Renal cortical epithelial cell (primary cell): ENCODE measurements around the gene ZBTB34. TPM values are rescaled to one million over a fixed set of nuclear protein-coding genes. Genes with fewer than 3 reads are reported as not detected.

Experiments
- DNase-seq: peaks from one replicate; pipeline ENCODE4 v3.0.0-alpha.2; 2011; ENCODE audit warnings: low read depth
- total RNA-seq: library from RNA; depleted of rRNA; stranded (reverse); fragments of >200 nt; gene quantifications from 2 replicates; pipeline ENCODE4 v1.2.3, GENCODE V29; 2014

Gene ZBTB34
- total RNA-seq, 1 donor from 2014 or later, result 19.5 TPM

DNA sequence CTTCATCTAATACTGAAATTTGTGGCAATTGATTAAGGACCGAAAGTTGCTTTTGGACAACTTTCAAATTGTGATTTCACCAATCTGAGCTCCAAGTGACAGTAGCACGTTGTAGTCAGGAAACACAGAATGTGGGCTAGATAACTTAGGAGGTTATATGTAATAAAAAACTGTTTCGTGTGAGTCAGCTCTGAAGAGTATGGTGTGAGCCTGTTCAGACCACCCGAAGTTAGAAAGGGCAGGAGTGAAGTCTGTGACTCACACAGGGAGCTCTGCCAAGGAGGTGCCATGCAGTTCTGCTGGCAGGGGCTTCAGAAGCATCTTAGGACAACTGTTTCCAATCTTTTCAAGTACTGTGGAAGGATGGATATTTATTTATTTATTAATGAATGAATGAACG is 16.4 kb upstream of the ZBTB34 start:
- peak; percentile 89 for DNase-seq

- no peak for DNase-seq
These were observed 13.4 kb upstream of the ZBTB34 start for GRCh38 chr9:126847051-126847450.

DNA sequence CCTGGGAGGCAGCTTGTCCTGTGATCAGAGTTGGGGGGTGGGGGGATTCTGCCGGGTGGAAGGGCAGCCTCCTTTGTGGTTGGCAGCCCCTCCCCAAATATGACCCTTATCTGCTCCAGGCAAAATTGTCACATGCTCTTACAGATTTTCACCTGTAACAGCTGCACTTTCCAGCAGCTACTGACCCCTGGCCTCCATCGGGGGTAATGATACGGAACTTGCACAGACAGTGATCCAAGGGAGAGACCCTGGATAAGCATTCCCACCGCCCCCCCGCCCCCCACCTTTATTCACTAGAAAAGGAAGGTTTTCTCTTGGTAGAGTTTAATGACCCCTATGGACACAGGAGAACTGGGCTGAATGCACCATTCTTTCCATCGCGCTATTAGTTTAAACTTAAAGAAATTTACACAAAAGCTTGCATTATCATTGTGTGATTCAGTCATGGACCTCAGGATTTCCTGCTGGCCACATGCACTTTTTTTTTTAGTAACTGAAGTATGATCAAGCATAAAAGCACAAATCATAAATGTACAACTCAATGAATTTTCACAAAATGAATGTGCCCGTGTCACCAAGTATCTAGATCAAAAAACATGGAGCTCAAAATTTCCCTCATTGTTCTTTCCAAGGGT is 10.7 kb upstream of the ZBTB34 start:
- no peak for DNase-seq

DNA sequence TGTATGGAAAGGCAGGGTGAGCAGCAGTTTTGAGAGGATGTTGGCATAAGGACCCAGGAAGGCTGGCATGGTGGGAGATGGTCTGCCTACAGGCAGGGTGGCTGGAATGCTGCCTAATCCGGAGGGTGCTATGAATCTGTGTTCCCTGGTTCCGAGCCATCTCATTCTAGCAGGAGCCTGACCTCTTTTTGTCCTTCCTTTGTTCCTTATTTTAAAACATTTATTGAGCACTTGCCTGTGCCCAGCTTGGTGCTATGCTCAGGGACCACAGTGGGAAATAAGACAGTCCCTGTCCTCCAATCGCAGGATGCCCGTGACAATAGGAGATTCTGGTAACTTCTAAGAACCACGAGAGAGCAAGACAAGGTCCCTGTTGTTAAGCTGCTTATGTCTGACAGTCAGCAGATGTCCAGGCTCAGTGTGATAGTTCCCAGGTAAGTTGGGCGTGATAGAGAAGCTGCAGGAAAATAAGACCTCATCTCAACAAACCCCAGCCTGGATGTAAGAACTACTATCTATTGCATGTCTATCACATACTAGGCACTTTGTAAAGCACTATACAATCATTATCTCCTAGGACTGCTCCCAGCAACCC is 9.1 kb upstream of the ZBTB34 start:
- DNase-seq, result no peak

- DNase-seq, result no peak
These were observed 8.3 kb upstream of the ZBTB34 start for GRCh38 chr9:126852086-126852688.

DNA sequence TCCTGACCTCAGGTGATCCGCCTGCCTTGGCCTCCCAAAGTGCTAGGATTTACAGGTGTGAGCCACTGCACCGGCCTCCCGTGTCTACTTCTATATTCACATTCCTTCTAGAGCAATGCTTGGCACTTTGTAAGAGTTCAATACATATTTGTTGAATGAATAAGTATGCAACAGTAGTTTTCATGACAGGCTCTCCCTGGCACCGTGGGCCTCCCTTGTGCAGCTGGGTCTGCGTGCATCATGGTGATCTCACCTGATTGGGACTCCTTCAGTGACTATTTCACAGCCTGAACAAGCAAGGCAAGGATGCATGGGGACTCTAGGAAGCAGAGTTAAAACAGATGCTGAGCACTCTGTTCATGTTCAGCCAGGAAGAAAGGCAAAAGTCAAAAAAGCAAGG is 6.8 kb upstream of the ZBTB34 start:
- DNase-seq, result no peak

DNA sequence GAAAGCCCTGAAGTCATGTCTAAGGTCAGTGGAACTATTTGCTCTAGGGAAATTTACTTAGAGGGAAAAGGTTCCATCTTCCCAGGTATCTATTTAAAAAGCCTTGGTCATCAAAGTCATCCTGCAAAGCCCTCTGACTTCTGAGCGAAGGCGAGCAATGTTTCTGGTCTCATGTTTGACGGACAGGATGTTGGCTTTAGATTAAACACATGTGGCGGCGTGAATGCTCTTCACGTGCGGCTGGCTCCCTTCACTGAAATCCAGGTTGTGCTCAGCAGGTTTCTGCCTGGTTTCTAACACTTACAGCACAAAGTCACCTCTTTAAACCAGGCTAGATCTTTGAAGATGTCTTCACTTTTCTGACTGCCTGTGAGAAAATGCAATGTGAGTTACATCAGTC is 5.7 kb upstream of the ZBTB34 start:
- no peak for DNase-seq

DNA sequence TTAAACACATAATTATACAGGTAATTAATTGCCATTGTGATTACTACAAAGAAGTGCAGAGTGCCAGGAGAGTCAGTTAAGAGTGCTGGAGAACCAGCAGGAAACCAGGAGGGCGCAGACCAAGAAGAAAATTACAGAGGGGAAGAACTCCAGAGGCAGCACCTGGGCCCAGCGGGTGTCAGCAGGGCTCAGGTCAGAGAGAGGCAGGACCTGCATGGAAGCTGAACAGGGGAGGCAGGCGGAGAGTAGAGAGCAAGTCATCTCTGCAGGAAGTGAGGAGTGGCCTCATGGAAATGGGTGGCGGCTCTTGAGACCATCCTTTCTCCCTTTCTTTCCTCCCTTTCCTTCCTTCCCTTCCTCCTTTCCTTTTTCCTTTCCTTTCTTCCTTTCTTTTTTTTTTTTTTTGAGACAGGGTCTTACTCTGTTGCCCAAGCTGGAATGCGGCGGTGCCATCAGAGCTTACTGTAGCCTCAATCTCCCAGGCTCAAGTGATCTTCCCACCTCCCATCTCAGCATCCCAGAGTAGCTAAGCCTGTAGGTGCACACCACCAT is 4.0 kb upstream of the ZBTB34 start:
- DNase-seq, result no peak

DNA sequence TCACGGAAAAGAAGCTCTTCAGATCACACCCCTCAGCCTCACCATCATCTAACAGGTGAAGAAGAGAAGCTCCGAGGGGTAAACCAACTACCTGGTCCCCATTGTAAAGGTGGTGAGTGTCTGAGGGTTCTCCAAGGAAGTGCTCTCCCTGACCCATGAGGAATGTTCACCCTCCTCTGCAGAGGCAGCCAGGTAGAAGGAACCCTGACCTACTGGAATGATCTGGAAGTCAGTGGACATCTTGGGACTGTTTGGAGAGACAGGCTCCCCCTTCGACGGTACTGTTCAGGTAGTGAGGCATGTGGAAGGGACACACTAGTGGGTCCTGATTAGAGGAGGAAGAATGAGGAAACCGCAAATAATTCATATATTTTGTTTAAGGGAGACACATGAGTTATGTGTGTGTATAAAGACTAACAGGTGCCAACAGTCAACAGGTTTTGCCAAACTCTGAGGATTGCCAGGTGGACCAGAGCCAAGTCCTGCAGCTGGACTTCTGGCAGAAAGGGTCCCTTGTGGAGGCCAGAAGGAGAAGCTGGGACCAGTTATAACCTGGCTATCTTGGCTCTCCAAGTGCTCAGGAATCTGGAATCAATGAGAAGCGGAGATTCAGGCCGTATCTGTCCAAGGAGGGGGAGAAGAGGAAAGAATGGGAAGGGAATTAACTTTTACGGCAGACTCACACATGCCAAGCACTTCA is 3.0 kb upstream of the ZBTB34 start:
- DNase-seq, result no peak

- DNase-seq, result no peak
These were observed 1.3 kb upstream of the ZBTB34 start for GRCh38 chr9:126859111-126859510.

- DNase-seq, result no peak
These were observed 473 bp downstream of the ZBTB34 start for GRCh38 chr9:126860757-126861466.

DNA sequence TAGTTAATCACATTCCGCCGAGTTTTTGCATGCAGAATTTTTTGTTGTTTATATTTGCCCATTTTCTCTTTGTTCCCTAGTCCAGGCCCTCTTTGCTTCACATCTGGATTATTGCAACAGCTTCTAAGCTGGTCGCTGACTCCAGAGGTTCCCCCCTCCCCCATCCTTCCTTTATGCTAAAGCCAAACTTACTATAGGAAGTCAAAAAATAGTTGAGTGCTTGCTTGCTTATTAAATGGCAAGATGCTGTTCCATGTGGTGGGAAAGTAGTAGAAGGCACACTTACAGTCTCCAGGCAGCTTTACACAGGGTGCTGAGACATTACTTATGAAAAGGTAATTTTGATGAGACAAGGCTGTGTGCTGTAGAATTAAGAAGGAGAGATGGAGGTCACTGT is 1.3 kb downstream of the ZBTB34 start:
- no peak for DNase-seq

DNA sequence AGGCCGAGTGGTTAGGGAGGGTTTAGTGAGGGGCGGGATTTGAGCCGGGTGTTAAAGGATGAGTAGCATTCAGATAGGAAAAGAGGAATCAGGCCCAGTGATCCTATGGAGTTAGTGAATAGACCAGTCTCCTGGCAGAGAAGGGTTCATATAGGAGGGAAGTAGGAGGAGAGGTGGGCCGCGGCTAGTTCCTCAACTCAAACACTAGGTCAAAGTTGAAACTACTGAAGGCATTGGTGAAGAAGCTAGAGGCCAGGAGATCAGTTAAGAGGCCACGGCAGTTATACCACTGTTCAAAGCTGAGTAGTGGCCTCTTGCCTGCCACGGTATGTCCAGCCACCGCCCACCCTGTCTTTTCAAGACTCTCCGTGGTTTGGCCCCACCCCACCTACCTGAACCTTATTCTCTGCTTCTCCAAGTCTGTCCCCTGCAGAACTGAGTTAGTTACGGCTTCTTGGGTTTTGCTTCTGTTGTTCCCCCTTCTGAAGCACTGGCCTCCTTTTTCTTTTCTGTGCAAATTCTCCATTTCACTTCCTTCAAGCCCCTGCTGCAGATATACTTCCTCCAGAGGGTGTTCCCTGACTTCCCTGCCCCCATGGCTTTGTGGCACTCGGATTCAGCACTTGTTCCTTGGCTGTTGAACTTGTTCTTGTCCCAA is 1.8 kb downstream of the ZBTB34 start:
- no peak for DNase-seq

DNA sequence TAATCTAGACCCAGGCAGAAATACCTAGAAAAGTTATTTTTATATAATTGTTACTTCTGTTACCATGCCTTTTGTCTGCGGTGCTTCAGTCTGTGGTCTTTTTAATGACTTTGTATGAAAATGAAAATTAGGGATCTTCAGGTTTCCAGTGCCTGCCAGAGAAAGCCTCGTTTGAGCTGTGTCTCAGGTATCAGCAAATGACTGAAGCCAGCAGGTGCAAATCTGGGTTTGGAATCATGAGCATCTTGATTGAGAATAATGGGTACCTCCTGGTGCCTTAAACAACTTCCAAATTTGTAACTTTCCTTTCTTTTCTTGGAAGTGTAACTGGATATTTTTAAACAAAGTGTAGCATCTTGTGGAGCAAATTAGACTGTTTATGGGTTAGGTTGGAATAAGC is 4.3 kb downstream of the ZBTB34 start:
- DNase-seq, result no peak

DNA sequence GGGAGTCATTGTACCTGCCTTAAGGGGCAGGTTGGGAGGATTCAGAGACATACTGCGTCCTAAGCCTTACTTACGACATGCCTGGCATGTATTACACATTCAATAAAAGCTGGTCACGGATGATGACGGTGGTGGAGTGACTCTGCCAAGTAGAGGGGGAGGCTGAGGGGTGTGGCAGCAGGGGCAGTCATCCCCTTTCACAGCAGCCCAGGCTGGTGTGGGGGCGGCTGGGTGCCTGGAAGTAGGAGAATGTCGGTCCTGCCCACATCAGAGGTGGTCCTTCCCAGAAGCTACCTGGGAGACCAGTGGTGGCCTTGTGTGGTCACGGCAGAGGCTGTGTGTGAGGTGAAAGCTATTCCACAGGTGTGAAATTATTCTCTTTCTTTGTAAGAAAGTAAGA is 8.9 kb downstream of the ZBTB34 start:
- no peak for DNase-seq

DNA sequence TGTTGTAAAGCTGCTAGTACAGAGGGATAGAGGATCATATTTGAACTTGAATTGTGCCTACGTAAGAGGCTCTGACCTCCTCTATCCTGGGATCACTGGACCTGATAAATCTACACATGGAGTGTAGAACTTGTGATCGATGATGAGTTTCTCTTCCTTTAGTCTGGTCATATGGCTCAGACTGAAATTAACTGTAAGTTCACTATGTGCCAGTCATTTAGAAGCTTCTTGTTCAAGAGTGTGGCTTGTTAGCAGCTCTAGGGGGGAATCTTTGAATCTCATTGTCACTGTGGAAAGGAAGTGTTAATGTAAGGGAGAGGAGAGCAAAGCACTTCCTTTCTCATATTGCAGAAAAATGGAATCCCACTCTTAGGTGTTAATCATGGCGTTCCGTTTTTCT is 12.1 kb downstream of the ZBTB34 start:
- no peak for DNase-seq

DNA sequence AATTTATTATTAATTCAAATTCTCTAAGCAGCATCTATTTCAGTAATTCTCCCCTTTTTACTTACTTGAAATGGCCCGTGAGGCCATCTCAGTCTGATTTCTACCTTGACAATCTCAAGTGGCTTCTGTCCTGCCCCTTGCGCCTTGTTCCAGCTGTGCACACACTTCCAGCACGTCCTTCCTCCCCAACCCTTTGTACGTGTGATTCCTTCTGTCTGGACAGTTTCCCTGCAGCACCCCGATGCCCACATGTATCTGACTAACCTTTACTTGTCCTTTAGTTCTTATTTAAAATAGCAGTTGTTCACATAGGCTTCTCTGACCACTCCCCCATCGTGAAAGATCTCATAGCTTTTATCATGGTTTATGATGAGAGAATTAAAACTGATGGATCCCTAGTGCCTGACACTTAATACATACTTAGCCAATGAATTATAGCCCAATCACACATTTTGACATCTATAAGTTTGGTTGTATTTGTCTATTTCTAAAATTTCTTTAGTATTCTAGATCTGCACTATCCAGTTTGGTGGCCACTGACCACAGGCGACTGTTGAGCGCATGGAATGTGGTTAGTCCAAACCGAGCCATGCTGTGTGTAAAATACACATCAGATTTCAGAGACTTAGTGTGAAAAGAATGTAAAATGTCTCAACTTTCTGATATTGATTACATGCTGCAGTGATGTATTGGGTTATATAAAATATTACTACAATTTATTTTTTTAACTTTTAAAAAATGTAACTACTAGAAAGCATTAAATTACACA is 14.3 kb downstream of the ZBTB34 start:
- DNase-seq, result no peak

- DNase-seq, result no peak
These were observed 15.5 kb downstream of the ZBTB34 start for GRCh38 chr9:126875756-126876510.

DNA sequence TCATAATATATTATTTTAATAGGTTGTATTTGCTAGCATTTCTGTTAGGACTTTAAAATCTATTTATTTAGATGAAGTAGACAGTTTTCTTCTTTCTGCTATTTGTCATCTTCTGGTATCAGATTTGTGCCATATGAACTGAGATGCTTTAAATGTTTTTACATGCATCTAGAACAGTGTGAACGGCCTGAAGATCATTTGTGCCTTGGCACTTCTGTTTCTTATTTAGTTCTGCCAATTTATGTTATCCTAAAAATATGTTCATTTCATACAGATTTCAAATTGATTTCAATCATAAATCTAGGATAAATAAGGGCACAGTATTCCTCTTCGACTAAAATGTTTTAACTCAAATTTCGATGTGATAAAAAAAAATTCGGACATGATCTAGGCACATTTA is 16.1 kb downstream of the ZBTB34 start:
- no peak for DNase-seq

DNA sequence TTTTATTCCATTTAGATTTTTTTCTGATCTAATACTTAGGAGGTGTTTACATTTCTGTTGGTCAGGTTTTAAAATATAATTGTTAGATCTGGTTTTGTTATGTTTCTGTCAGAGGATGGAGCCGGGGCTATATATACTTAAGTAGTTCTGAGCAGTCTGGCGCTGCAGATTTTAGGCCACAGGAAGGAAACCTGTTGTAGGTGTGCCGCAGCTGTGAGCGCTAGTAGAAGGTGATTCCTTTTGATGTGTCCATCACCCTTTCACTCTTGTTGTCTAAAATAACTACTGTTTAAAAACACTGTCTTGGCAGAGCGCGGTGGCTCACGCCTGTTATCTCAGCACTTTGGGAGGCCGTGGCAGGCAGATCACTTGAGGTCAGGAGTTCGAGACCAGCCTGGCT is 17.0 kb downstream of the ZBTB34 start:
- DNase-seq, result no peak
